NCI-H2029 (cell line): Measurements from ENCODE around the gene WNT1.

Source experiments
- DNase-seq: peaks from one replicate; lab custom pipeline; 2025; lab: John Stamatoyannopoulos, UW

The WNT1 gene

DNA sequence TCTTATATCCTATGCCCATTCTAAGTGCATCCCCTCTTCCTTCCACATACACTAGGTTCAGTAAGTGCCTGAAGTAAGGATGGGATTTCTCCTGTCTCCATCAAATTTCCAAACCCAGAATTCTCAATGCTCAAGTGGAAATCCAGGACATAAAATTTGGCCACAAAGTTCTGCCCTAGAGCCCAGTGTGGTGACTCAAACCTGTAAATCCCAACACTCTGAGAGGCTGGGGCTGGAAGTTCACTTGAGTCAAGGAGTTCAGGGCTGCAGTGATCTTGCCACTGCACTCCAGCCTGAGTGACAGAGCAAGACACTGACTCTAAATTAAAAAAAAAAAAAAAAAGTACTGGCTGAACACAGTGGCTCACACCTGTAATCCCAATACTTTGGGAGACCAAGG, 16.3 kb upstream of the WNT1 start:
- DNase-seq, result no peak

DNA sequence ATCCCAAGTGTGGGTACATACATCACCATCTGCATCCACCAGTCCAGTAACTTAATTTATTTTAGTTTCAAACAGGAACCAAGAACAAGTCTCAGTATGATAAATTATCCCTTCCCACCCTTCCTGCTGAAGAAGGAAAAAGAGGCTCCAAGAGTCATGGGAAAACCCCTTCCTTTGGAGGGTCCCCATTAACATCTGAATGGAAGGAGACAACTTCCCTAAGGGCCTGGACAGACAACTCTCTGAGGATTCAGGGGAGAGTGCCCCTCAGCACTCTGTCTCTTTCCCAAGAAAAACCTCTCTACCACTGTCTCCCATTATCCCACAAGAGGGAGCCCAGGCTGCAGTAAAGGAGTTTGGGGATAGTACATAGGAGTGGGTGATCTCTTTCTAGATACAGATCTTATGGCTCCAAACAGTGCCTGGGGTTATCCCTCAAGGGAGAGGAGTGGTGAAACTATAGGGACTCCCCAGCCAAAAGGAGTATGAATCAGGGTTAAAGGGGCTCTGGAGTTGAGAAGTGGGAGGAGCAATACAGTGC, 12.8 kb upstream of the WNT1 start:
- no peak for DNase-seq

DNA sequence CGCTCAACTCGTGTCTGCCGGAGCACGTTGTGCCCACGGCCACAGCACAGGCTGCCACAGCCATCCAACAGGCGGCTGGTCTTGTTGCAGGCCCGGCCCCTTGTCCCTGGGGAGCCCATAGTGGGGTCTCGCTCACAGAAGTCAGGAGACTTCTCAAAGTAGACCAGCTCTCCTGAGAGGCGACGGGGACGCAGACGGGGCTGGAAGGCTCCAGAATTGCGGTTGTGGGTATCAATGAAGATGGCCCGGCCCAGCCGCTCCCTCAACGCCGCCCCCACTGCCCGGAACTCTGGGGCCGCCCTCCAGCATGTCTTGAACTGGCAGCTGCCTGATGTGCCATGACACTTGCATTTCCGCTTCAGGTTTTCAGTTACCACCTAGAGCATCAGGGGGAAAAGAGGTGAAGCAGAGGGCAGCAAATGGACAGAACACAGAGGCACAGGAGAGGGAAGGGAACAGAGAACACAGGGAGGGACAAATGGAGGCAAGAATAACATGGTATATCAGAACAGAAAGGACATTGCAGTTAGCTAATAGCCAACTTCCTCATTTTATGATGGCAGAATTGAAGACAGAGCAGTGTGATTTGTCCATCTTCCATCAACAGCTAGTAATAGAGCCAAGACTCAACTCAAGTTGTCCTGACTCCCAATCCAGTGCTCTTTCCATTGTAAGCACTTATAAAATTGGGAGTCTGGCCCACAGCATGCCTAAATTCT, 11.8 kb upstream of the WNT1 start:
- DNase-seq, result no peak

DNA sequence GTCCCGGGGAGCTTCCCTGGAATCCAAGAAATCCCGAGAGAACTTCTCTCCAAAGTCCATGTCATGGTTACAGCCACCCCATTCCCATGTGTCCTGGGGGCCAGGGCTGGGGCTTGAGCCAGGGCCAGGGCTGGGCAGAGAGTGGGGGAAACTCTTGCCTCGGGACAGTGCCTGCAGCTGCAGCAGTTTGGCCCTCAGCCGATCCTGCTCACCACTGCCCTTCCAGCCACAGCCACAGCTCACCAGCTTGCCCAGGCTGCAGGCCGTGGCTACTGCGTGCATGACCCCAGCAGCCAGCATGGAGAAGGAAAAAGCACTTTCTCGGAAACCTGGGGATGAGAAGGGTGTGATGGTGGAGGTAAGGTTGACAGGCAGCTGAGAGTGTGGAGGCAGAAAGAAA, 10.1 kb upstream of the WNT1 start:
- no peak for DNase-seq

DNA sequence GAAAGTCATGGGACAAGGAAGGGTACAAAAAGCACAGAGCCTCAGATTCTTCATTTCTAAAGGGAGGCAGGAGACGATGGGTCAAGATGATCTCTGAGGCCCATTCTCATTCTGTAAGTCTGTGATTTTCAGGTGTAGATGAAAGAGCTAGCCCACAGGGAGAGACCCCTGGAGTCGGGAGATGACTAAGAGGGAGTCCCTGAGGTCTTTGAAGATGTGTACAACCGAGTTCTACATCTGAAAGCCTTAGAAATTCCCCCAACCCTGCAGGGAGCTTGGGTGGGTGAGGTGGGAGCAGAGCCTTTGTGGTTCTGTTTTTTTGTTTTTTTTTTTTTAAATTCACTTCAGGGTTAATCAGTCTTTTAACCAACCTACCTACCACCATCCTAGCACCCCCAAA, 9.7 kb upstream of the WNT1 start:
- DNase-seq, result no peak

DNA sequence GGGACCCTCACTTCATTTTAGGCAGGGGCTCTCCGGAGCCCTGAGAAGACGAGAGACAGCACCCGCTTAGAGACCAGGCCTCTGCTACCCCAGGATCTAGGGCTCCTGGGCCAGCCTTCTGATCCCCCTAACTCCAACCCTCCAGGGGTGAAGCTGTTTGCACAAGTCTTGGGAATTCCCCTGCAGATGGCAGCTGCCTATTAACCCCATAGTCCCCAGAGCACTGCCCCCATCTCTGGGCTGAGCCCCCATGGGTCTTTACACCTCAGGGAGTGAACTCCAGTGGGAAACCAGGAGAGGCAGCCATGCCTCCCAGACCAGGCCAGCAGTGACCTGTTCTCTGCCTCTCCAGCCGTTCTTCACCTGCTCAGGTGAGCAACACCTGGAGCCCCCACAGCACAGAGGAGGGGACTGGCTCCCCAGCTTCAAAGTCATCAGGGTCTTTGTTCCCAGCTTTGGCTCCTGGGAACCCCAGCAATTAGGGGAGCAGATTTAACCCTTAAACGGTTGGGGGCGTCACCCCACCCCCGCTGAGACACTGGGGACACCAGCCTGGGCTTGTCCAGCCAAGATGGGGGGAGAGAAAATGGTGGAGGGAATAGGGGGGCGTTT, 8.9 kb upstream of the WNT1 start:
- no peak for DNase-seq

DNA sequence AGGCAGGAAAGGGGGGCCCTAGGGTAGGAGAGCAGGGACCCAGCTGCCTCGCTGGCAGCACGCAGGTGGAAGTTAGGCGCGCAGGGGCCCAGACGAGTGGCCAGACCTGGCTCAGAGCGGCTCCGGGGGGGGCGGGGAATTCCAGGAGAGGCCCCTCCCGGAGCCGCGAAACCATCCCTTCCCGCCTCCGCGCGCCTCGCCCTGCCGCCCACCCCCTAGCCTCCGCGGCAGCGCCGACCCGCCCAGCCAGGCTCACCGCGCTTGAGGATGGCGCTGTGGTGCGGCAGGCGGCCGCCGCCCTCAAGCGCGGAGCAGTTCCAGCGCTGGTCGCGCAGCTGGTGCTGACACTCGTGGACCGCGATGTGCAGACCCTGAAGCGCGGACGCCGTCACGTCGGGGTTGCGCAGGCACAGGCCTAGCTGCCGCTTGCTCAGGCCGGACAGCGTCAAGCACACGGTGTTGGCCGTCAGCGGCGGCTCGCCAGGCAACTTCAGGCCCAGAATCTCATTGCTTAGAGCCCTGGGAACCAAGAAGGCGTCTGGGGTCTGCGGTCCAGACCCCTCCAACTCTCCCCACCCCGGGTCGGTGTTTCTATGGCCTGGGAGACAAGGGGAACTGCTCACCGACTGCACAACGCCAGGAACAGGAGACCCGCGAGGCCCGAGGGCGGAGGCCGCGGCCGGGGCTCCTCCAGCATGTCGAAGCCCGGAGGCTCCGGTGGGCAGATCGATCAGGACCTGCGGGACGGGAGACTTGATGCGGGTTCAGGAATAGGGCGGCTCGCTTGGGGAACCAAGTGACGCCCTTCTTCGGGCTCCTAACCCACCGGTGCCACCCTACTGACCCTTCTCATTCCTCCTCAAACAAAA, 8.1 kb upstream of the WNT1 start:
- no peak for DNase-seq

DNA sequence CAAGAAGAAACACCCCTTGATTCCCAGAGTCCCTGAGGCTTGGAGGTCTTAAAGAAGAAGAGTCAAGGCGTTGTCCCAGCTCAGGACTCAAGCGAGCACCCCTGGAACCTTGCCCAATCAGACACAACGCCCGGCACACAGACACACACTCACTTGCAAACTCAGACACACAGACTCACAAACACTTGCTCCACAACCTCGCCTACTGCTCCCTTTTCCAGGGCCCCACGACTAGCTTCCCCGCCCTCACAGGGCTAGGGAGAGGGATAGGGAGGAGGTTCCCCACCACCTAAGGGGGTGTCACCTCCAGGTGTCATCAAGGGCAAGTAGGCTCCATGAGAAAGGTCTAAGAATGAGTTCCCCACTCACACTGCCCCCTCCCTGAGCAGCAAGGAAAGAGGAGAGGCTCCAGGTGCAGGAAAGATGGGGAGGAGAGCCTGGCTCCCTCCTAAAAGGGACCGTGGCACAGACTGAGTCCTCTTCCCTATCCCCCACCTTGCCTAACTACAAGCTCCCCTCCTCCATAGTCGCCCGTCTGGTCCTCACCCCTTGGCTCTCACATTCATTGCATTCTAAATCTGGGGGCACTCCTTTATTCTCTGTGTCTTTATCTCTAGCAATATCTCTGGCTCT, 7.3 kb upstream of the WNT1 start:
- no peak for DNase-seq

DNA sequence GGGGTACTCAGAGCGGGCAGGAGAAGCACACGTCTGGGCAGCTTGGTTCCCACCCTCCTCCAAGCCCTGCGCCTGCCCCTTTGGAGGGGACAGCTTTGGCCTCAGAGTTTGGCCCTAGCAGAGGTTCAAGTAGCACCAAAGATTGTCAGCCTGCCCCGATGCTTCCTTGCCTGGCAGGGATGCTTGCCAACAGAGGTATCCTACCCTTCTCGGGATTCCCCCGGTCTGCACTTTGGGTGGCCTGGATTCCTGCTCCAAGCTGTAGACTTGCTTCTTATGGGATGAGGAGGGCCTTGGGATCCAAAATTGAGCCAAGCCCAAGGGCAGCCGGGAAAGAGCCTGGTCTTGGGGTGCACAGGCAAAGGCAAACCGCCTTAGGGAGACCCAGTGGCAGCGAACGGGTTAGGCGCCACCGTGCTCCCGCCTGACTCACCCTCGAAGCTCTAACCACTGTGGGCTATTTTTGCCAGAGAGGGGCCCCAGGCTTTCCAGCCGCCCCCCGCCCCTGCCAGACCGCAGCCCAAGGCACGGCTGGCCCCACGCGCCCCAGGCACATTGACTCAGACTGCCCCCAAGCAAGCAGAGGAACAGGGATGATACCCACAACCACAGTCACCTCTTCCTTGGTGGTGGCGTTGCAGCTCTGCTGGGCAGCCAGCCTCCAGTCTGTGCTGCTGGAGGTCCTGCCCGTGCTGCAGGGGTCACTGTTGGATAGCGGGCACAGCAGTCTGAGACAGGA, 5.7 kb upstream of the WNT1 start:
- DNase-seq, result no peak

DNA sequence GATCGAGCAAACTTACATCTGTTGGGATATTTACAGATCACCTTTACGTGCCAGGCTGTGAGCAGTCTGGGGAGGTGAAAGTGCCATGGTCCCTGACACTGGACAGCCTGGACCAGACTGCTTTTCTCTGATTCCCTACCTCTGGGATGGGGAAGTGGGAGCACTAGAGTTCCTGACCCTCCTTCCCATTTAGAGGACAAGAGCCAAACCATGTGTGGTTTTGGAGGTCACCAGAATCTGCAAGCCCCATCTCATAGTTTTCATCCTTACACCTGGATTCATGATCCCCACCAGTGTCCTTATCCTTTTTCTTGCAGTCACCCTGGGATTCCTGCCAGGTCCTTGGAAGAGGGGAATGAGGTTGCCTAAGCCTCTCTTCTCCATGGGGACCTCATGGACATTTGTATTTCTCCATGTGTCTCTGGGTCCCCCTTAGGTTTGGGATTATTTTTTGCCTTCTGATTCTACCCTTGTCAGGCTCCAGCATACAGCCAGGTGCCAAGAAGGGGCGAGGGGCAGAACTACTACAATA, 5.1 kb upstream of the WNT1 start:
- DNase-seq, result no peak

DNA sequence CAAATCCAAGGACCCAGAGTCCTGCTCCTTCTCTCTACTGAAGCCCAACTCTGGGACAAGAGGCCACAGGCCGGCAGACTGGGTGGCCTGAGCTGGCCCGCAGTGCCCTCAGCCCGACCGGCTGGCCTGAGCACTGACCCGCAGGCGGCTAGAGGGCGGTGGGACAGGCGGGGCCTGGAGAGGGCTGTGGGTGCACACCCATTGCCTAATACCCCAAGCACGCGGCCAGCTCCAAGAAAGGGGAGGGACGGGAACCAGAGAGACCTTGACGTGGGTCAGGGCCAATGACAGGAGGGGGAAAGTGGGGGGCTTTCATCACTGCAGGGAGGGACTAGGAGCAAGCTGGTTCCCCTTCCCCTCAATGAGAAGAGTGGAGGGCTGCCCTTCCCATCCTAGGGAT, 4.6 kb upstream of the WNT1 start:
- no peak for DNase-seq

DNA sequence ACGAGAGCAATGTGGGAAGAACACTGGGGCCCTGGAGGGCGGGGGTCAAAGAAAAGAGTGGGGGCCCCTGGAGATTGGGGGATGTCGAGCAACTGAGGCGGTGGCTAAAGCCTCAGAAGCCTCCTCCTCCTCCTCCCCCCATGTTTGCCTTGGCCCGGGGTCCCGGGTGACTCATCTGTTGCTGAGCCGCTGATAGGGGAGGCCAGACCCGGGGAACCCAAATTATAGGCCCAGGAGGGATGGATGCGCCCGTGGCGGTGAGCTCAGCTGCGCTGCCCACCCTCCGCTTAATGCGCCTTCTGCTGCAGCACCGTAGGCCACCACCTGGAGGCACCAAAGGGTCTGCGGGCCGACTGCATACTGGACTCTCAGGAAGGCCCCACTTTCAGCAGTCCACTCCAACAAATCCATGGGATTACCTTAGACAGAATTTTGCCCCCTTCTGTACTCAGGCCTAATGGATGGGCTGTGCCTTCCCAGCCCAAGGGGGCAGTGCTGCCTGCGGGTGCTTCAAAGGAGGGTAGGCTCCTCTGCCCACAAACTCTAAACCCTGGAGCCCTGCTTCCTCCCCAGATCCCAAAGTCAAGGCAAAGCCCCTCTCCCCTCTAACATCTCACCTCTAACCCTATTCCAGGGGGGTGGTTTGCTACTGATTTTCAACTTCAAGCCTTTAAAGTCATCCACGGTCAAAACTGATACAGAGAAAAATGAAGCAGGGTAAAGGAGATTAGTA, 4.0 kb upstream of the WNT1 start:
- DNase-seq, result no peak

DNA sequence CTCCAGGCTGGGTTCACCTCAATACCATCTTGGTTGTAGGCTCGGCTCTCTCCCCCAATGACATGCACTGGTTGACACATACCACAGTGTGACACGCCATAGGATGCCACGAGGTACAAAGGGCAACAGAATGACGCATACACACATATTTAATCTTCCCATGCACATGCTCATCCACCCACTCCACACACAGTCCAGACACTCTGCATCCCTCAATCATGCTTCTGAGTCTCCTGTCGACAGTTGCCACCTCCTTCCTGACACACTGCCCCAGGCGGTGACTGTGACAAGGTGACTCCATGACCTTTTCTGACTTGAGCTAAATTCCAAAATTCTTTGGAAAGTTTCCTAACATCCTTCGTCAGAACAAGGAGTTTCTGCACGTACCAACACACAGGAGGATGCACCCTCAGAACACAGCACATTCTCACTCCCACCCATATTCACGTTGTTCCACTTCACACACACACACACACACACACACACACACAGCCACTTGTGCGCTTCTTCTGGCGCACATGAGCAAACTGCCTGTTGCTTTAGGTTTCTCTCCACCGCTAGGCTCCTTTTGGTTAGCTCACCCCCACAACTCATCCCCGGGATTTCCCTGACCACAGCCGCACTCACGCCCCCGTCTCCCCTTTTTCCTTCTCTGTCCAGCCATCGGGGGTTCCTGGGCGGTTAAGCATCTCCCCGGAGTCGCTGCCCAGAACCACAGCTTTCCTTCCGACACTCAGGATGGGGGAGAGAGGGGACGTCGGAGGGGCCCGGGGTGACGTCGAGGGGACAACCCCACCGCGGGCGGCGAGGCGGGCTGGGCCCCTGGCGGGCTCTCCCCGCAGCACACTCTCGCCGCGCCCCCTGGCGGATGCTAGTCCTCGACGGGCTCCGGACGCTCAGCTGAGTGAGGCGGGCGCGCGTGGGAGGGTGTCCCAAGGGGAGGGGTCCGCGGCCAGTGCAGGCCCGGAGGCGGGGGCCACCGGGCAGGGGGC, 536 bp upstream of the WNT1 start:
- no peak for DNase-seq

DNA sequence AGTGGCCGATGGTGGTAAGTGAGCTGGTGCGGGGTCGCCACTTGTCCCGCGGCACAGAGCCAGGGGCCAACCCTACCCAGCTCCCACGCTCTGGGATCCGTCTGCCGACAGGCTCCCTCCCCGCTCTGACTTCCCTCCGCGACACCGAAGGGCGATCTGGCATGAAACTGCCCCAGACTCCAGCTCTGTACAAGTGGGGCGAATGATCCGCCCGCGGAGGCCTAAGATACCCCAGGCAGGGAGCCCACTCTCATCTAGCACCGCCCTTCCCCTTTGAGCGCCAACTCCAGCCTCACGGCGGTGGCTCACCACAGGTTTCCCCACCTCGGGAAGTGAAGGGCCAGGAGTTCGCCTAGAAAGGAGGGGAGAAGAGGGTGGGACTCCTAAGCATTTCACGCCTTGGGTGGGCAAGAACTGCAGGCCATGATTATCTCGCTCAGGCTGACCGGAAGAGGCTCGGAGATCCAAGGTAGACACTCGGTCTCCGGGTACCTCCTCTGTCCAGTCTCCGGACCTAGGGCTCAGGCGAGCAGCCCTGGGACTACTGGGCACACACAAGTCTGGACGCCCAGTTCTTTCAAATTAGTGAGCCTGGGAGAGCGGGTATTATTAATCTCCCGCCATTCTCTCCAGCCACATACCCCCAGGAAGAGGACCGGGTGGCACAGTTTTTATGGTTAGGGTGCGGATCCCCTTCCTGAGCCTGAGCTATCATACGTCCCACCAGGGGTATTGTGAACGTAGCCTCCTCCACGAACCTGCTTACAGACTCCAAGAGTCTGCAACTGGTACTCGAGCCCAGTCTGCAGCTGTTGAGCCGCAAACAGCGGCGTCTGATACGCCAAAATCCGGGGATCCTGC, 849 bp downstream of the WNT1 start:
- DNase-seq, result no peak

DNA sequence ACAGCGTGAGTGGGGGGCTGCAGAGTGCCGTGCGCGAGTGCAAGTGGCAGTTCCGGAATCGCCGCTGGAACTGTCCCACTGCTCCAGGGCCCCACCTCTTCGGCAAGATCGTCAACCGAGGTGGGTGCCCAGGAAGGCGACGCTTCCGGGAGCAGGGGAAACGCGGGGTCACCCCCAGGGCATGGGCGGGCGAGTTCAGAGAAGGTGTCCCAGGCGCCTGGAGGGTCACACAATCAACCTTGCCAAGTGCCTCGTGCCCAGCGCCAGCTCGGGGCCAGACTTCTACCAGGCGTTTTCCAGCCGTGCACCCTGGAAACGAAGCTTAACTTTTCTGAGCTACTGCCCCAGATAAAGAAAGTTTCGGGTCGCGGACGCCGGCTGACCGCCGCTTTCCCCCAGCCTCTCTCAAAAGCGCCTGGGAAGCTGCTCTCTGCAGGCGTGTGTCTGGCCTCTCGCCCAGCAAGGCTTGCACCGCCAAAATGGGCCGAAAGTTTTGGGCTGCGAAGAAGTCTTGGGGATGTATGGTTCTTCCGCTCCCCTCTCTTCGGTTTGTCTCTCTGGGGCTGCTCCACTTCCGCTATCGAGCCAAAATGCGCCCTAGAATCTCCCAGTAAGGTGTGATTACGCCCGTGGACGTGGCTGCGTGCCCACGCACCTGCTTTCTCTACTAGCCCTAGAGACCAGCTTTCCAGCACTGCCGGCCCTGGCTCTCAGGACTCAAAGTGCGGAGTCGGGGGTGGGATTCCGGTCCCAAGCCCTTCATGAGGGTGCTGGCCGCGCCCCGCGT, 1.7 kb downstream of the WNT1 start:
- no peak for DNase-seq

DNA sequence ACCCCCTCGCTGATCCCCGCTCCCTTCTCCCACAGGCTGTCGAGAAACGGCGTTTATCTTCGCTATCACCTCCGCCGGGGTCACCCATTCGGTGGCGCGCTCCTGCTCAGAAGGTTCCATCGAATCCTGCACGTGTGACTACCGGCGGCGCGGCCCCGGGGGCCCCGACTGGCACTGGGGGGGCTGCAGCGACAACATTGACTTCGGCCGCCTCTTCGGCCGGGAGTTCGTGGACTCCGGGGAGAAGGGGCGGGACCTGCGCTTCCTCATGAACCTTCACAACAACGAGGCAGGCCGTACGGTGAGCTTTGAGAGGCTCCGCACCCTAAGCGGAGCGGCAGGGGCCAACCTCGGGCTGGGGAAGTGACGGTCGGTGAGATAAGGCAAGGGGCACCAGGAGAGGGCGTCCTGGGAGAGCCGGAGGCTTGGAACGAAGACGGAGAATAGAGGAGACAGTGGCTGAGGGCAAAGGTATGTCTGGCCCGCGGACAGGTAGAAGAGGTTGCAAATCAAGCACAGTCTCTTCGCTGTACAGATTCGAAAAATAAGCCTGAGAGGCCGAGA, 2.3 kb downstream of the WNT1 start:
- no peak for DNase-seq
